CD4-positive, alpha-beta T cell treated with Interleukin-2 at 100 ng/mL for 4 hours (primary cell): ENCODE data around the gene SMIM24.
"Not testable (repeated sequence)": the region's sequence is repeated elsewhere in the genome, so short reads cannot be mapped to it uniquely, and the experiment has no call there.

Source experiments
- DNase-seq: peaks from one replicate; pipeline ENCODE4 v3.0.0-alpha.2; 2020; ENCODE audit warnings: low spot score

SMIM24 gene

DNA sequence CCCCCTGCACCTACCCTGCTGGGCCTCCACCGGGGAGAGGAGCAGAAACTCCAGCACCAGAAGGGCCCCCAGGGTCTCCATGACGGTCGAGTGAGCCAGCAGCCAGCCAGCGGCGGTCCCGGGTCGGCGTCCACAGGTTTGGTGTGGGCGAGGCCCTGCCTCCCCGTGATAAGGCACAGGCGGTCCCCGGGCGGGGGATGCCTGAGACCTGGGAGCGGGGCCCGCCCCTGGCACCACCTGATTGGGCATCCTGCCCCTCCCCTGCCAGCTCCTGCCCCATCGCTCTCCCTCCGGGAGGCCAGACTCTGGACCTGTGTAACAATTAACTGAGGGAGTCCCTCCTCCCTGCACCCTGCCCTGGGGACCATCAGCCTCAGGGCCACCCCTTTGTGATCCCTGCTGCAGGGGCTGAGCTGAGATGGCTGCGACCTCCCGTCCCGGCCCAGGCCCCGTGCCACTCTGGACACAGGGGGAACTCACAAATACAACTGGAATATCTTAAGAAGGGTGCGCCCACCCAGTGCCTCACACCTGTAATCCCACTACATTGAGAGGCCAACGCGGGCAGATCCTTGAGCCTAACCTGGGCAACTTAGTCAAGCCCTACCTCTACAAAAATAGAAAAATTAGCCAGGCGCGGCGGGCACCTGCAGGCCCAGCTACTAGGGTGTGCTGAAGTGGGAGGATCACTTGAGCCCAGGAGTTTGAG lies at the start of gene SMIM24:
Gene SMIM24, minus strand, starts transcription at position 143 of the 709 bp plus-strand sequence. Its CDS starts 62 bp downstream, at position 81.
- DNase-seq = no peak

DNA sequence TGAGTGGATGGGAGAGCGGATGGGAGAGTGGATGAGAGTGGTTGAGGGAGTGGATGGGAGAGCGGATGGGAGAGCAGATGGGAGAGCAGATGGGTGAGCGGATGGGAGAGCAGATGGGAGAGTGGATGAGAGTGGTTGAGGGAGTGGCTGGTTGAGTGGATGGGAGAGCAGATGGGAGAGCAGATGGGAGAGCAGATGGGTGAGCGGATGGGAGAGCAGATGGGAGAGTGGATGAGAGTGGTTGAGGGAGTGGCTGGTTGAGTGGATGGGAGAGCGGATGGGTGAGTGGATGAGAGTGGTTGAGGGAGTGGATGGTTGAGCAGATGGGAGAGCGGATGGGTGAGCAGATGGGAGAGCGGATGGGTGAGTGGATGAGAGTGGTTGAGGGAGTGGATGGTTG lies 49.0 kb upstream of the SMIM24 start:
- DNase-seq = not testable (repeated sequence)

- DNase-seq = no peak
Observed at GRCh38 chr19:3528539-3529211, 48.4 kb upstream of the SMIM24 start.

- no peak for DNase-seq
Observed at GRCh38 chr19:3528080-3528479, 47.8 kb upstream of the SMIM24 start.

GRCh38 chr19:3527238-3527910 lies 47.0 kb upstream of the SMIM24 start:
- no peak for DNase-seq

GRCh38 chr19:3526507-3527237 lies 46.3 kb upstream of the SMIM24 start:
- DNase-seq = no peak

GRCh38 chr19:3524904-3525451 lies 44.7 kb upstream of the SMIM24 start:
- DNase-seq = no peak

DNA sequence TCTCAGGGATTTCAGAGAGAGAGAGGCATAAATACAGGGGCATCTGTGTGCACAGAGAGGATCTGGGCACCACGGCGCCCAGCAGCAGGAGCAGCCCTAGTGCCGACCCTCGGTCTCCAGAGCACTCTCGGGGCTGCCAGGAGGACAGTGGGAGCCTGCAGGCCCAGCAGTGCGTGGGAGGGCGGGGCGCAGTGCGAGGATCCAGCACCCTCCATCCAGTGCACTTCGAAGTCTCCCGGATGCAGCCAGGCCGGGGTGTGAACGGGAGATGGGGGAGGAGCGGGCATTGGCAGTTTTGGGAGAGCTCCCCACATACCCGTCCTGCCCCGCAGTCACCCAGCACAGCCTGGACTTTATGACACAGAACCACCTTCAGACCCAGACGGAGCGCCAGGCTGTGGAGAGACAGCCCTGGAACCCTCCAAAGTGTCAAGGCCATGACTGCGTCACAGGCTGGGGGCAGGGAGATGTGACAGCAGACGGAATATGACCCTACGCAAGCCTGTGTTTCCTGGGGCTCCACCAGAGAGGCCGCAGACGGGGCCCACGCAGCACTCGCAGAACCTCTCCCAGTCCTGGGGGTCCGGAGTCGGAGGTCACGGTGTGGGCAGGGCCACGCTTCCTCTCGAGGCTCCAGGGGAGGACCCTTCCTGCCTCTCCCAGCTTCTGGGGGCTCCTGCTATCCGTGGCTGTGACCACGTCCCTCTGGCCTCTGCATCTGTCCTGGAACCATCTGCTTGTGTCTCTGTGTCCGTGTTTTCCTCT lies 43.9 kb upstream of the SMIM24 start:
- no peak for DNase-seq

GRCh38 chr19:3523361-3524077 lies 43.2 kb upstream of the SMIM24 start:
- DNase-seq = no peak

DNA sequence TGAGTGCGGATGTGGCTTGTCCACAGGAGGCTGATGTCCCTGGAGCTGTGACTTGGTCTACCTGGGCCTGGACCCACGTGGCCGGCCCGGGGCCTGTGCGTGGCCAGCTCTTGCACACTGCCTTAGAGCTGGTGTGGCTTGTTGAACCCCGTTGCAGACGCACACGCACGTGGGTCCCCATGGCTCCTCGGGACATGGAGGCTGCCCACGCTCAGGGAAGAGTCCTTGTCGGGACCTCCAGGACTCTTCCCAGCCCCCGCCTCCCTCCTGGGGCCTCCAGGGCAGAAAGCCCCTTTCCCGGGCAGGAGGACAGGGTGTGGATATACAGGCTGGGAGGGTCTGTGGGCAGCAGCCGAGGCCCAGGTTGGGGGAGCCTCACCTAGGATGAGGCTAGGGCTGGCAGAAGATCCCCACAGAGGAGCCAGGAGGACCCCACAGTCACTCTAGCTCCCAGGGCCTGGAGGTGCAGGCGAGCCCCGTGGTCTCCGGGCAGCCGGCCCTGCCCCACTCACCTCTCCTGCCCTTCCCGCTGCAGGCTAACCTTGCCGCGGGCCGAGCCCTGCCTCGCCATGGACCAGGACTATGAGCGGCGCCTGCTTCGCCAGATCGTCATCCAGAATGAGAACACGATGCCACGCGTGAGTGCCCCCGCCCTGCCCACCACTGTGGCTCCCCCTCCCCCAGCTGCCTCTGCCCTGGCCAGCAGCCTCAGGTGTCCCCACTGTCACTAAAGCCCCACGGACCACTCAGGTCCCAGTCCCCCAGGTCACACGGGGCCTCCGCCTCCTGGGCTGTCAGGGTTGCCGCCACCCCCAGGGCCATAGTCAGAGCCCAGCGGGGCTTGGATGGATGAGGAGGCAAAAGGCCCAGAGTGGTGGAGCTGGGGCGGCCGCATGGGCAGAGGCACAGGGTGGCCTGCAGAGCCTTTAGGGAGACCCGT lies 42.4 kb upstream of the SMIM24 start:
- no peak for DNase-seq

- DNase-seq = no peak
Observed at GRCh38 chr19:3521104-3521445, 40.8 kb upstream of the SMIM24 start.

DNA sequence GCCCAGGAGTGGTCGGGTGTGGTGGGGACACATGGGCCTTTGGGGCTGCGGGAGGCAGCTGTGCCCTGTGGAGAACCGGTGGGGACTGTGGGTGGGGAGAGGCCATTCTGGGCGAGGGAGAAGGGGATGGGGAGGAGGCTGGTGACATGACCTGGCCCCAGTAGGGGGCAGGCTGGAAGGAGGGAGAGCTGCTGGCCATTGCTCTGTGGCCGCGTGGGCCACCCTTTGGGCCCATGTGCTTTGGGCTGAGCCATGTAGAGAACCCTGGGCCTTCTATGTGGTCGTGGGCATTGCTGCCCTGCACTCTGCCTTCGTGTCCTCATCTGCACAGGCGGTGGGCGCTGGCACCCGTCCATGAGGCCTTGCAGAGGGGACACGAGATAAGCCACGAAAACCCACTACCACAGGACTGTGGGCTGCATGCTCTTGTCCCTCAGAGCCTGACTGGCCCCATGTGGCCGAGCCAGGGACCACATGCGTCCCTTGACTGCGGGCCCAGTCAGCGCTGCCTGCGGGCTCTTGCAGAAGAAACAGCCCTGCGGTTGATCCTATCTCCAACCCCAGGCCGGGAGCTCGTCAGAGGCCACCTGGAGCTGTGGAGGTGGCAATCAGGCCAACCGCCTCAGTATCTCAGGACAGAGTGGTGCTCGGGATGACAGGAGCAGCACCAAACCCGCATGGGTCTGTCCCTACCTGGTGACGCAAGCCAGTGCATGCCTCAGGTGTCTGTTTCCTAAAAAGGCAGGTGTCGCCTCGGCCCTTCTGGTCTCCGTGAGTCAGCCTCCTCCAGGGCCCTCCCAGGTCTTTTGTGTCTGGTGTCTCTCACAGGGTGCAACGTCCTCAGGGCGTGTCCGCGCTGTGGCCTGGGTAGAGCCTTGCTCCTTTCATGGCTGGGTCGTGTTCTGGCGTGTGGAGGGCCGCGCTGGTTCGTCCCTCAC lies 40.1 kb upstream of the SMIM24 start:
- DNase-seq = no peak

- no peak for DNase-seq
Observed at GRCh38 chr19:3519126-3519525, 38.8 kb upstream of the SMIM24 start.

DNA sequence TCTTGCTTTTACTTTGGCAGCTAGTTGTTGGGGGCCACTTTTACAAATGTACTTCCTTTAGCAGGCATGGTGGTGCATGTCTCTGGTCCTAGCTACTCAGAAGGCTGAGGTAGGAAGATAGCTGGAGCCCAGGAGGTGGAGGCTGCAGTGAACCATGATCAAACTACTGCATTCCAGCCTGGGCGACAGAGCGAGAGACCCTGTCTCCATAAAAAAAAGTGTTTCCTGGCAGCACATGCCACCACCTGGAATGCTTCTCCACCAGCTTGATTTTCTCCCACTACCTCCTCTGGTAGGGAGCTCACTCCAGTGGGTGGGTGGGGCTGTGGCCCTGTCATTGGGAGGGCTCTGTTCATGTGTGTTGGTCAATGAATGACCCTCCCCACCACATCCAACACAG lies 38.3 kb upstream of the SMIM24 start:
- DNase-seq = no peak

GRCh38 chr19:3518255-3518654 lies 37.9 kb upstream of the SMIM24 start:
- no peak for DNase-seq

DNA sequence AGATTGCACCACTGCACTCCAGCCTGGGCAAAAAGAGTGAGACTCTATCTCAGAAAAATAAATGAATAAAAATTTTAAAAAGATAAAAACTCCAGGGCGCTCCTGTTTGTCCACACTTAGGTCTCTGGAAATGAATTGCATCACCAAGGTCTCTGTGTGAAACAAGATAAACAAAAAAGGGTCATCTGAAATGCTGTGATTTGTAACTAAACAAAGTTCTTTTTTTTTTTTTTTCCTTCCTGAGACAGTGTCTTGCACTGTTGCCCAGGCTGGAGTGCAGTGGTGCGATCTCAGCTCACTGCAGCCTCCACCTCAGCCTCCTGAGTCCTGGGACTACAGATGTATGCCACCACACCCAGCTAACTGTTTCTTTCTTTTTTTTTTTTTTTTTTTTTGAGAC lies 37.3 kb upstream of the SMIM24 start:
- DNase-seq = no peak

DNA sequence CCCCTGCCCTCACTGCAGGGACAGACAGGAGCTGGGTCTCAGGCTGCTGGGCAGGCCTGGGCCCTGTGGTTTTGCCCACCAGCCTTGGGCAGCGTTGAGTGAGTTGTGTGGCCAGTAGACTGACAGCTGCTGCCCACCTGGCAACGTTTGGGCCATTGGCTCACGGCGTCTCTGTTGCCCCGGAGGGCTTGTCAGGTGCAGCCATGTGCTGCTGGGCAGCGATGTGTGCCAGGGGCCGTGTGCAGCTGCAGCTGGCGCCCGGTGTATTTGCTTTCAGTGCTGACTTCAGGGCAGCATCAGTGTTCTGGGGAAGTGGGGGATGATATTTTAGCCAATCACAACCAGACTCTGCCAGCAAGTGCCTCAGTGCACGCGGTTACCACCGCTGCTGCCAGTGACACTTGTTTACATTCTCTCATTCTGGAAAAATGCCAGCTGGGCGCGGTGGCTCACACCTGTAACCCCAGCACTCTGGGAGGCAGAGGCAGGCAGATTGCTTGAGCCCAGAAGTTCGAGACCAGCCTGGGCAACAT lies 36.4 kb upstream of the SMIM24 start:
- DNase-seq = peak; percentile 65

GRCh38 chr19:3515891-3516422 lies 35.6 kb upstream of the SMIM24 start:
- DNase-seq = no peak
